ENCODE measurements around the gene ZNF274.
"Not testable (repeated sequence)": the region's sequence is repeated elsewhere in the genome, so short reads cannot be mapped to it uniquely, and the experiment has no call there.

ZNF274 gene

GRCh38 chr19:58212336-58213074 is 29.6 kb downstream of the ZNF274 start:
- no peak for DNase-seq

DNA sequence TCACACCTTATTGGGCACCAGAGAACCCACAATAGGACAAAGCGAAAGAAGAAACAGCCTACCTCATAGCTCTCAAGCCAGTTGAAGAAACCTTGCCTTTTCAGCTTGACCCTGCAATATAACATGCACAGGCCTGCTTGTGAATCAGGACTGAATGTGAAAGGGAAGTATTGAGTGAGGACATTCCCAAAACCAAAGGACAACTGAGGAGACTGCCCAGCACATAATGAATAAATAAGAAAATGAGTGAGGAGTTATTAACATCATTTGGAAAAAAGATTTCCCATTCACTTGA is 30.2 kb downstream of the ZNF274 start:
- no peak for DNase-seq

DNA sequence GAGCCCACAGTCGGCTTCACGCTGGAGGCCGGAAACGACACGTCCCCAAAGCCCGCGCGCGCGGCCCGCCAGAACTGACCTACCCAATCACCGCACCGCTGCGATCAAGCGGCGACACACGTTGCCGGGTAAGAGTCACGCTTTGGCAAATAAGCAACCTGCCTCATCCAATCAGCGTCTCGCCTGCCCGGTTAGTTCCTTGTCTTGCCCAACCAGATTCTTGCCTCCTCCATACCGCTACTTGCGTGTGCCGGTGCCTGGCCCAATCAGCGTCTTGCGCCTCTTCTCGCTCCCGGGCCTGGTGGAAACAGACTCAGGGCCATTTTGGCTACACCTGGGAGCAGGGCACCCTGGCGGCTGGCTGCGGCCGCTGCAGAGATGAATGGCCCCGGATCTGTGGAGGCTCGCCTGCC is 34.2 kb downstream of the ZNF274 start:
- no peak for DNase-seq

DNA sequence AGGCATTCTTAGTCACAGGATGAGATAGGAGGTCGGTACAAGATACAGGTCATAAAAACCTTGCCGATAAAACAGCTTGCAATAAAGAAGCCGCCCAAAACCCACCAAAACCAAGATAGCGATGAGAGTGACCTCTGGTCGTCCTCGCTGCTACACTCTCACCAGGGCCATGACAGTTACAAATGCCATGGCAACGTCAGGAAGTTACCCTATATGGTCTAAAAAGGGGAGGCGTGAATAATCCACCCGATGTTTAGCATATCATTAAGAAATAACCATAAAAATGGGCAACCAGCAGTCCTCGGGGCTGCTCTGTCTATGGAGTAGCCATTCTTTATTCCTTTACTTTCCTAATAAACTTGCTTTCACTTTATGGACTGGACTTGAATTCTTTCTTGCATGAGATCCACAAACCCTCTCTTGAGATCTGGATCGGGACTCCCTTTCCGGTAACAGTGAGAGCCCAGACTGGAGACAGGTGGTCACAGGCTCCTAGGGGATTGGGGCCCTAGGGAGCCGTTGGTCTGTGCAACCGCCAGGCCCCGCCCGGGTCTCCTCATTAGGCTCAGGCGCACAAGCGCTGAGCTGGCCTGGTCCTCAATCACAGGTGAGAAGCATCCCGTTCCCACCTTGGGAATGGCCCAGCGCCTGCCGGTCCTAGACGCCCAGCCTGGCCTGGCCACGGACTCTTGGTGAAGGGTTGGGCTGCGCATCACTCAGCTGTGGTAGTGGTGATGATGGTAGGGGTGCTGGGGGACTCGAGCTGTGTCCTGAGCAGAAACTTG is 34.9 kb downstream of the ZNF274 start:
- no peak for DNase-seq

DNA sequence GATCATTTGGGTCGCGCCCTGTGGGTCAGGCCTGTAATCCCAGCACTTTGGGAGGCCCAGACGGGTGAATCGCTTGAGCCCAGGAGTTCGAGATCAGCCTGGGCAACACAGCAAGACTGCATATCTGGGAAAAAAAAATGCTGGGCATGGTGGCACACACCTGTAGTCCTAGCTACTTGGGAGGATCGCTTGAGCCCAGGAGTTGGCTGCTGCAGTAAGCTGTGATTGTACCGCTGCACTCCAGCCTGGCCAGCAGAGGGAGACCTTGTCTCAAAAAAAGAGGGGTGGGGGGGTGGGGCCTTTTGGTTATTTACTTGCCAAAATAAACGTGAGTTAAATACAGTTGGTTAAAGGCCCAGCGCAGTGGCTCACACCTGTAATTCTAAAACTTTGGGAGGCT is 36.0 kb downstream of the ZNF274 start:
- peak; percentile 9 to 59 for DNase-seq

DNA sequence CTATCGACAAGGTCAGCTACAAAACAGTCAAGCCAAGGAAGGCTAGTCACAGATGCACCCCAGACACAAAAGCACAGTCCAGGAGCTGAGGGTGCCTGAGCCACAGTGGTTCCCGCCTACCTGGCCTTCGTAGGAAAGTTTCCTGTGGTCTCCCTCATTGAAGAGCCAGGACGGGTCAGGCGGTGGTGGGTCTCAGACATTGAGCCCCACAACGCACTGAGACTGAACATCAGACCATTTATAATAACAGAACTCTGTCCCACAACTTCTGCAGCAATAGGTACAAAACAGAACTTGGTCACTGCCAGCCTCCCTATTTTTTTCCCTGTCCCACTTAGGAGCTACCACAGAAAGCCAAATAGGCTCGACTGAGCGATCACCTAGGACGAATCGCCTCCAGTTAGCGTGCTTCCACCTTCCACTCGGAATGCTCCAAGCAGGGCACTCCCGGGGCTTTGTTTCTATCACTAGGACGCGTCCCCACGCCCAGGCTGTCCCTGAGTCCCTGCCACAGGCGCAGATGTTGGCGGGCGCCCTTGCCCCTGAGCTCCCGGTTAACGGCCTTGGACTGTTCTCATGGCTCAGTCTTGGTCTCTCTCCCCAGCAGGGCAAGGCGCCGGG is 45.2 kb downstream of the ZNF274 start:
- DNase-seq, result no peak

GRCh38 chr19:58228585-58229254 is 45.9 kb downstream of the ZNF274 start, which contains the start of gene ZNF544:
Gene ZNF544, plus strand, starts transcription at chr19:58228914. Its CDS starts 15,110 bp downstream, at chr19:58244024.
- DNase-seq, result peak; percentile 33 to 52

GRCh38 chr19:58229255-58229639 is 46.4 kb downstream of the ZNF274 start:
- peak in 1 of 2 donors; percentile 25 for DNase-seq

DNA sequence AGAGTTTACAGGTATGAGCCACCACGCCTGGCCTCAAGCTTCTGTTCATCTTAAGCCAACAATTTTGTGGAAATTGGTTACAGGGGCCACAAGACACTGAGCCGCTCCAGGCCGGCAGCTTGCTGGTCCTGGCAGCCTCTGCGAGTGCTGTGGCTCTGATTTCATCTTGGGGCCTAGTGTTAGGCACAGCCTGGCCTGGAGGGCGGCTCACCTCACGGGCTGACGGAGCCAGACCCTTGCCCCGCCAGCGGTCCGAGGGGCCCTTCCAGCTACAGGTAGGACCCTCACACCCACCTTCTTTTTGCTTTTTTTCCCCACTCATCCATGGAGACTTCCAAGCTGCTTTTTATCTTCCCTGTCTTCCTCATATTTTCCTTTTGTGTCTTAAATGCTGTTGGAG is 54.5 kb downstream of the ZNF274 start:
- no peak for DNase-seq

DNA sequence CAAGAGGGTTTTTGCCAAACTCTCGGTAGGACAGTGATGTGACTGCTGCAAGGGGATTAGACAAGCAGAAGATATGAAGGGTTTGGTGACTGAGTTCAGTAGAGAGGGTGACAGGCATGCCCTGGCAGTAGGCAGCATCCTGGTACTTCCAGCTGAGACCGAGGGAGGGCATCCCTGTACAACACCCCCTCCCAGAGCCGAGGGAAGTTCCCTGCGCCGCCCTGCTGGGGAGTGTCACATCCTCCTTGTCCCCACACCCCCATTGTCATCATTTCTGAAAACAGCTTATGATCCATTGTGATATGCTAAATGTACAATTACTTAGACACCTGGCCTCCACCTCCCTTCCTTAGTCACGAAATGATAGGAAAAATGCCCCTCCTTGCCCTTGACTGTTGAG is 60.5 kb downstream of the ZNF274 start:
- no peak for DNase-seq

DNA sequence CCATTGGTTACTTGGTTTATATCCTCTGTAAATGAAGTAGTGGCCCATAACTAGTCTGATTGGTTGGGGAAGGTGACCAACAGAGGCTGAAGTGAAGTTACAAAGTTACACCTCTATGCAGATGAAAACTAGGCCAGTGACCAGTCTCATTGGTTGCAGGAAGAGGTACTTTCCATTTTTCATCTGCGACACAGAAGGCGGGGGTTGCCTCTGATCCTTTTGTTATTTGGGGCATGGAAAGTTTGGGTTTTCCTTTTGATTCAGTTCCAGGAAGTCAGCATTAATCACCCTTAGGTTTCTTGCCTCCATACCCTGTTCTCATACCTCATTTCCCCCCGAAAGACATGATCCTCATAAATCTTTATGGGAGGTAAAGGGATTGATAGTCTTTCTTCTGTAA is 66.0 kb downstream of the ZNF274 start:
- DNase-seq, result no peak

- no peak for DNase-seq
Observed at GRCh38 chr19:58252102-58252685, 69.3 kb downstream of the ZNF274 start.

DNA sequence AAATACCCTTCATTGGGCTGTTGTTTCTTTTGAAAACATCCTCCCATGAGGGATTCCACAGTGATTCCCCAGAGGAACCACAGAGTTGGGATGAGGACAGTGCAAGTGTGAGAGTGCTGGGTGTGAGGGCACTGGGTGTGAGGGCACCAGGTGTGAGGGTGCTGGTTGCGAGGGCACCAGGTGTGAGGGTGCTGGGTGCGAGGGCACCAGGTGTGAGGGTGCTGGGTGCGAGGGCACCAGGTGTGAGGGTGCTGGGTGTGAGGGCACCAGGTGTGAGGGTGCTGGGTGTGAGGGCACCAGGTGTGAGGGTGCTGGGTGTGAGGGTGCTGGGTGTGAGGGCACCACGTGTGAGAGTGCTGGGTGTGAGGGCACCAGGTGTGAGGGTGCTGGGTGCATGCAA is 75.4 kb downstream of the ZNF274 start:
- not testable (repeated sequence) for DNase-seq

- DNase-seq, result no peak
Observed at GRCh38 chr19:58261600-58261967, 78.7 kb downstream of the ZNF274 start.

DNA sequence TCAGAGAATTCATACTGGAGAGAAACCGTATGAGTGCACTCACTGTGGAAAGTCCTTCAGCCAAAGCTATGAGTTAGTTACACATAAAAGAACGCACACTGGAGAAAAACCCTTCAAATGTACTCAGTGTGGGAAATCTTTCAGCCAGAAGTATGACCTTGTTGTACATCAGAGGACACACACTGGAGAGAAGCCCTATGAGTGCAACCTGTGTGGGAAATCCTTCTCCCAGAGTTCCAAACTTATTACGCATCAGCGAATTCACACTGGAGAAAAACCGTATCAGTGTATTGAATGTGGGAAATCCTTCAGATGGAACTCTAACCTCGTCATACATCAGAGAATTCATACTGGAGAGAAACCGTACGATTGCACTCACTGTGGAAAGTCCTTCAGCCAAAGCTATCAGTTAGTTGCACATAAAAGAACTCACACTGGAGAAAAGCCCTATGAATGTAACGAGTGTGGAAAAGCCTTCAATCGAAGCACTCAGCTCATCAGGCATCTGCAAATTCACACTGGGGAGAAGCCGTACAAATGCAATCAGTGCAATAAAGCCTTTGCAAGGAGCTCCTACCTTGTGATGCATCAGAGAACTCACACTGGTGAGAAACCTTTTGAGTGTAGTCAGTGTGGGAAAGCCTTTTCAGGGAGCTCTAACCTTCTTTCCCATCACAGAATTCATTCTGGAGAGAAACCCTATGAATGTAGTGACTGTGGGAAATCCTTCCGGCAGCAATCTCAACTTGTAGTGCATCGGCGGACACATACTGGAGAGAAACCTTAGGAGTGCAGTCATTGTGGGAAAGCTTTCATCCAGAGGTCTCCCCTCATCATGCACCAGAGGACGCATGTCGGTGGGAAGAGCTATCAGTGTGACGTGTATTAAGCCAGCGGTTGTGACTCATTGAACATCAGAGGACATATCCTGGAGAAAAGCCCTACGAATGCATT is 79.4 kb downstream of the ZNF274 start:
- DNase-seq, result no peak

DNA sequence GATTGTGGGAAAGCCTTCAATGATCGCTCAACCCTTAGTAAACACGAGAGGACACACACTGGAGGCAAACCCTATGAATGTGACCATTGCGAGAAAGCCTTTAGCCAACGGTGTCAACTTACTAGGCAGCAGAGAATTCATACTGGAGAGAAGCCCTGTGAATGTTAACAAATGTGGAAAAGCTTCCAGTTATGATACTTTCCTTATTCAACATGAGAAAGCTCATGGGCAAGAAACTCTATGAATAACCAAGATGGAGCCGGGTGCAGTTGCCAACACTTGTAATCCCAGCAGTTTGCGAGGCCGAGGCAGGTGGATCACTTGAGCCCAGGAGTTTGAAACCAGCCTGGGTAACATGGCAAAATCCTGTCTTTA is 80.0 kb downstream of the ZNF274 start:
- no peak for DNase-seq

All from CD4-positive, alpha-beta T cell treated with Interferon alpha-2 for 1 hour (primary cell).